HL-60/S4 treated with phorbol 12-myristate 13-acetate at 8.2 ng/mL for 4 days and 3 days (cell line): ENCODE data around the gene TRMT2A.

ENCODE experiments used
- in situ Hi-C: fragments of 300-500 bp; cut with MboI; formaldehyde crosslinking; loops from 2 replicates; pipeline ENCODE4 v1.15.0; 2022; ENCODE audit warnings: low sequenced_read_pairs

The TRMT2A gene, protein sequence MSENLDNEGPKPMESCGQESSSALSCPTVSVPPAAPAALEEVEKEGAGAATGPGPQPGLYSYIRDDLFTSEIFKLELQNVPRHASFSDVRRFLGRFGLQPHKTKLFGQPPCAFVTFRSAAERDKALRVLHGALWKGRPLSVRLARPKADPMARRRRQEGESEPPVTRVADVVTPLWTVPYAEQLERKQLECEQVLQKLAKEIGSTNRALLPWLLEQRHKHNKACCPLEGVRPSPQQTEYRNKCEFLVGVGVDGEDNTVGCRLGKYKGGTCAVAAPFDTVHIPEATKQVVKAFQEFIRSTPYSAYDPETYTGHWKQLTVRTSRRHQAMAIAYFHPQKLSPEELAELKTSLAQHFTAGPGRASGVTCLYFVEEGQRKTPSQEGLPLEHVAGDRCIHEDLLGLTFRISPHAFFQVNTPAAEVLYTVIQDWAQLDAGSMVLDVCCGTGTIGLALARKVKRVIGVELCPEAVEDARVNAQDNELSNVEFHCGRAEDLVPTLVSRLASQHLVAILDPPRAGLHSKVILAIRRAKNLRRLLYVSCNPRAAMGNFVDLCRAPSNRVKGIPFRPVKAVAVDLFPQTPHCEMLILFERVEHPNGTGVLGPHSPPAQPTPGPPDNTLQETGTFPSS

DNA sequence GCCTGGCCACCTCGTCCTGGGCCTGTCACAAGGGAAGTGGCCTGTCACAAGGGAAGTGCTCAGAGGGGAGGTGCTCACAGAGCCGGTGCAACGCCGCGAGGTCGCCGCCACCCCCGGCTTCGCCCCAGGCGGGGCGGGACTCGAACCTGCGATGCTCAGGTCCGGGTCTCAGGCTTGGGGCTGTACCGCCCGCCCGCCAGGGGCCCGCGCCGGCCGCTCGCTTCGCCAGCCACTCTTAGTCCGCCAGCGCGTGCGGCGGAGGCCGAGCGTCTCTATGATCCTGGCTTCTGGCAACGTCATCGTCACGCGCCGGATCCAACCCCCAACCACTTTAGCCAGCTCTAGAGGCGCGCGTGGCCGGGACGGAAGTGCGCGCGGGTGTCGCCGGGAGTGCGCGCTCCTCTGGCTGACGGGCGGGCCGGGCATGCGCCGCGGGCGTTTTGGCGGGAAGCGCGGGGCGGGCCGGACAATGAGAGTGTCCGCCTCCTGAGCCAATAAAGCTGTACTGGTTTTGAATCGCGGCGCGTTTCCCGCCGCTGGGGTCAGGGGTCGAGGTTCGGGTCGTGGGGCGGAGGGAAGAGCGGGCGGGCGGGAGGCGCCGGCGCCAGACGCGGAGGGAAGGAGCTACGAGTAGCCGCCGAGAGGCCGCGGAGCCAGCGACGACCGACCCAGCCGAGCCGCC lies at the start of gene TRMT2A:
Gene TRMT2A, minus strand, starts transcription at position 276 of the 682 bp plus-strand sequence. CDS start 320 bp downstream, outside the sequence.
- in situ Hi-C loops = no loop called here

- in situ Hi-C loops = no loop called here
Measured at GRCh38 chr22:20166703-20167102, 49.7 kb upstream of the TRMT2A start.

DNA sequence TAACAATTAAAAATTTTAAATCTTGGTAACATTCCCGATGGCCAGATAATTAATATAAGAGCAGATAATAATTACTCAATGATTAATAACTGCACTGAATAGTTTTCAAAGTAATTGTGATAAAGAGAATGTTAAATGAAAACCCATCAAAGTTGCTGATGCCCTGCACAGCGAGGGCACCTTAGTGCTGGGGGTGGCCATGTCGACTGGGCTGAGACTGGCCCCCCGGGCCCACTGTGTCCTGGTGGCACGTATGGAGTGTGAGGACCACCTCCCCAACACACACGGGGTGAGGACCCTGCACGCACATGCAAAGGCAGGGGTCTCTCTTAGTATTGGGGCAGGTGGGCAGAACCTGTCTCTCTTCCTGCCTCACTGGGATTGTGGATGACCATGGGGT lies 48.9 kb upstream of the TRMT2A start:
- in situ Hi-C loops = no loop called here

GRCh38 chr22:20165421-20165820 lies 48.4 kb upstream of the TRMT2A start:
- in situ Hi-C loops = no loop called here

- in situ Hi-C loops = no loop called here
Measured at GRCh38 chr22:20164863-20165262, 47.8 kb upstream of the TRMT2A start.

DNA sequence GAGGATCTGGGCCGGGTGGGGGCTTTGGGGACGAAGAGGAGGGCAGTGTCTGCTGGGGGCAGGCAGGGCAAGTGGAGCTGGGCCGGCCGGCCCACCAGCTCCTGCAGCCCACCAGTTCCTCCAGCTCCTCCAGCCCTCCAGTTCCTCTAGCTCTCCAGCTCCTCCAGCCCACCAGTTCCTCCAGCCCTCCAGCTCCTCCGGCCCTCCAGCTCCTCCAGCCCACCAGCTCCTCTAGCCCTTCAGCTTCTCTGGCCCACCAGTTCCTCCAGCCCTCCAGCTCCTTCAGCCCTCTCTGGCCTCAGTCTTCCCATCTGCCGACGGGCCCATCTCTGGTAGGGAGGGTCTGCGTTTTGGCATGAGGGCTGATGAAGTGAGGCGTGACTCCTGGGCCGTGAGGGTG lies 43.0 kb upstream of the TRMT2A start:
- in situ Hi-C loops = no loop called here

- in situ Hi-C loops = loop anchor here (10.0 kb wide), 1 partner anchor 115 kb away; no protein-coding TSS in a partner anchor
Measured at GRCh38 chr22:20159531-20159930, 42.5 kb upstream of the TRMT2A start.

- in situ Hi-C loops = loop anchor here (10.0 kb wide), 1 partner anchor 116 kb away; no protein-coding TSS in a partner anchor
Measured at GRCh38 chr22:20159076-20159475, 42.0 kb upstream of the TRMT2A start.

- in situ Hi-C loops = loop anchor here (10.0 kb wide), 1 partner anchor 116 kb away; no protein-coding TSS in a partner anchor
Measured at GRCh38 chr22:20158391-20159036, 41.5 kb upstream of the TRMT2A start.

GRCh38 chr22:20157430-20158183 lies 40.6 kb upstream of the TRMT2A start:
- in situ Hi-C loops = loop anchor here (10.0 kb wide), 1 partner anchor 117 kb away; no protein-coding TSS in a partner anchor

- in situ Hi-C loops = loop anchor here (10.0 kb wide), 1 partner anchor 118 kb away; no protein-coding TSS in a partner anchor
Measured at GRCh38 chr22:20156611-20157429, 39.8 kb upstream of the TRMT2A start.

- in situ Hi-C loops = loop anchor here (10.0 kb wide), 1 partner anchor 119 kb away; no protein-coding TSS in a partner anchor
Measured at GRCh38 chr22:20156042-20156389, 39.0 kb upstream of the TRMT2A start.

DNA sequence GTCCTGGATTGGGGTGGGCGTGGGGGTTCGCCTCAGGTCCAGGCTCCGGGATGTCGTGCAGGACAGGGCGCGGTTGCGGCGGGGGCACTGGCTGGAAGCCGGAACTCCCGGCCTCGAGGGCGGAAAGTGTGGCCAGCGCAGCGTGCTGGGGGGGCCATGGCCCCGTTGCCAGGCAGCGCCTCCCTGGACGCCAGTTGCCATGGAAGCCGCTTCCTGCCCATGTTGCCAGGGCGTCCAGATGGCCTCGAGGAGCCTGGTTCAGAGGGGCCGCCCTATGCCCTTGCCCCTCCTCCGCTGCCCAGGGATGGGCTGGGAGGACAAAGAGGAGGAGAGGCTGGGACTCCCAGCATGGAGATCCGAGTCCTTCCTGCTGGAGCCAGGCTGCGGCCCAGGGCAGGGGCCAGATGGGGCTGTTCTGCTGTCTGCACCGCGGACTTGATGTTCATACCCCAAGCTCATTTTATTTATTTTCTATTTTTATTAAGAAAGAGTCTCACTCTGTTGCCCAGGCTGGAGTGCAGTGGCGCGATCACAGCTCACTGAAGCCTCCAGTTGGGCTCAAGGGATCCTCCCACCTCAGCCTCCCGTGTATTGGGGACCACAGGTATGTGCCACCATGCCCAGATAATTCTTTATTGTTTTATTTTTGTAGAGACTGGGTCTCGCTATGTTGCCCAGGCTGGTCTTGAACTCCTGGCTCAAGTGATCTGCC lies 38.5 kb upstream of the TRMT2A start:
- in situ Hi-C loops = loop anchor here (10.0 kb wide), 1 partner anchor 119 kb away; no protein-coding TSS in a partner anchor

DNA sequence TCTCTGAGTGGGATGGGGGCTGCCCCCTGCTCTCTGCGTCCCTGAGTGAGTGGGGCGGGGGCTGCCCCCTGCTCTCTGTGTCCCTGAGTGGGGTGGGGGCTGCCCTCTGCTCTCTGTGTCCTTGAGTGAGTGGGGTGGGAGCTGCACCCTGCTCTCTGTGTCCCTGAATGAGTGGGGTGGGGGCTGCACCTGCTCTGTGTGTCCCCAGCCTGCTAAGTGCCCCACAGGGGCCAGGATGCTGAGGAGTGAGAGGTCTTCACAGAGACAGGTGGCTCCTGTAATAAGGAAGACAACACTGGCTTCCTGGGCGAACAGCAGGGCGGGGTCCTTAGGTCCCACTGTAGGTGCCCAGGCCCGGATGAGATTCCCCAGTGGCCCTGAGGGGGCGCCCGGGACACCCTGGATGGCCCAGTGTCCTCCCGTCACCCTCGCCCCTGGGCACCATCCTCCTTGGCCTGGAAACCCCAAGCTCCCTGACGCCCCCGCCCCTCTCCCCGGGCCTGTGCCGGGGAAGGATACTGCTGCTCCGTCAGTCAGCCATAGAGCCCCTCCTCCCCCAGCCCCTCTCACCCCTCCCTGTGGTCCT lies 37.7 kb upstream of the TRMT2A start:
- in situ Hi-C loops = loop anchor here (10.0 kb wide), 1 partner anchor 120 kb away; no protein-coding TSS in a partner anchor

GRCh38 chr22:20153945-20154344 lies 36.9 kb upstream of the TRMT2A start:
- in situ Hi-C loops = loop anchor here (10.0 kb wide), 1 partner anchor 121 kb away; no protein-coding TSS in a partner anchor

DNA sequence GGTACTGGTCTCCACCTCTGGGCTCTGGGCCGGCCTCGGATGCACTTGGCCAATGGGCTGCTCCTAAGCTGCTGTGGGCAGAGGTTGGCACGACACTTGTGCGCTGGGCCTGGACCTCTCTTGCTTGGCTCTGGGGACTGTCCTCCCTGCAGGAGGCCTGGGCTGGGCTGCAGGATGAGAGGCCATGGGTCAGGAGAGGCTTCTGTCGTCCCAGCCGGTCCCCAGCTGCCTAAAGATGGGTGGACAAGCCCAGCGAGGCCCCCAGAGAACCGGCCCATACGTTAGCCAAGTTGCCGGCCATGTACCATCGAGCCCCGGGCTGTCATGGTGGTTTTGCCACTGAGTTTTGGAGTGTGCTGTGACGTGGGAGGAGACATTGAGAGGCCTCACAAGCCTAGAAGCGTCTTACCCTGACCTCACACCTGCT lies 35.5 kb upstream of the TRMT2A start:
- in situ Hi-C loops = loop anchor here (10.0 kb wide), 1 partner anchor 122 kb away; no protein-coding TSS in a partner anchor

- in situ Hi-C loops = loop anchor here (10.0 kb wide), 1 partner anchor 124 kb away; no protein-coding TSS in a partner anchor
Measured at GRCh38 chr22:20151276-20151588, 34.2 kb upstream of the TRMT2A start.
